Sciatic nerve (tissue), 2 donors: ENCODE data around the gene CHRM4. TPM values are rescaled to one million over a fixed set of nuclear protein-coding genes. Genes with fewer than 3 reads are reported as not detected.

Experiments used
- ATAC-seq: fragments of 200-7000 bp; cut with Tn5 transposase; one replicate; pipeline ENCODE4 v1.9.1; 2020; ENCODE audit warnings: mild to moderate bottlenecking, moderate library complexity
- DNase-seq: peaks from one replicate; pipeline ENCODE4 v3.0.0-alpha.2; 2020; ENCODE audit warnings: low spot score
- intact Hi-C: fragments of 100-400 bp; cut with DNase I; formaldehyde crosslinking; loops from one replicate; pipeline ENCODE4 v1.14.2; 2022
- total RNA-seq: library from RNA; stranded (reverse); fragmentation: NEBNext Ultra II Directional; extraction: Animal tissue kit (Norgen Biotek cat#: 25700); gene quantifications from one replicate; pipeline ENCODE4 v1.2.1, GENCODE V29; 2021
- donor health status: DM: no; HTN: no; CAD: no.
- donor health status: DM: no; HTN: no; CAD: no.

CHRM4 gene
- total RNA-seq, 1 donor from 2014 or later = not detected

DNA sequence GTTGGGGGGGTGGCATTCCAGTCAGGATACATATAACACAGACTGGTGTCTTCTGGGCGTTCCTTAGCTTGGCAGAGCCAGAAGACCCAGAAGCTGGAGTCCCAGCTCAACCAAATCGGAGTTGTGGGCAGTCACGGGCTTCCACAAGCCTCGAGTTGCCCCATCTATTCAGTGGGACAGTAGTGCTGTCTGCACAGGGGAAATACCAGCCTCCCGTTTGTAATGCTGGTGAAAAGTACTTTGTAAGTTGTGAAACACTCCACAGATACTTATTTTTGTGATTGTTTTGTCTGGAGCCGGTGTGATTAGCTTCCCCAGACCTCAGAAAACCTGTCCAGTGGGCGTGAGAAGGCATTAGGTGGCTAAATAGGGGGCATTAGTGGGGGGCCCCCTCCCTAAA, 30.7 kb downstream of the CHRM4 start:
- DNase-seq = no peak
- no peak for ATAC-seq
- intact Hi-C loops = no loop called here

GRCh38 chr11:46359953-46360352, 31.6 kb downstream of the CHRM4 start:
- no peak for ATAC-seq
- no peak for DNase-seq
- intact Hi-C loops = loop anchor here (10.0 kb wide), 1 partner anchor 1005 kb away; no protein-coding TSS in a partner anchor

DNA sequence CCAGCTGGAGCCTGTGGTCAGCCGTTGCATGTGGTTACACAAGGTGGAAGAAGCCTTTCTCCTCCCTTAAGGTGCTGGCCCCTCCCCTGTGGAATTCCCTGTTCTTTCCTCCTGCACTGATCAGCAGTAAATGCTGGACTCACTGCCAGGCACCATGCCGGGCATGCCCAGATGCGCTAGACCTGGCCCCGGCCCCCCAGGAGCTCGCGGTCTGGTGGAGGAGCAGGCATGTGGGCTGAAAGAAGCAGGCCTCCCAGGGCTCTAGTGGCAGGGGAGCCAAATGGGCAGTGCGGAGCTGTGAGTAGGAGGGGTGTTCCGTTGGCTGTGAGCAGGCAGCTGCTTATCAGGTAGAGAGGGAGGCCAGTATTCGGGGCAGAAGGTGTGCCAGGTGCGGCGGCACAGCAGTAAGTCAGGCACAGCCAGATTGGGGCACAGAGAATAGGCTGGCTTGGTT, 34.1 kb downstream of the CHRM4 start:
- DNase-seq (no peak), ATAC-seq (no peak)
- intact Hi-C loops = loop anchor here (10.0 kb wide), 1 partner anchor 1007 kb away; no protein-coding TSS in a partner anchor

DNA sequence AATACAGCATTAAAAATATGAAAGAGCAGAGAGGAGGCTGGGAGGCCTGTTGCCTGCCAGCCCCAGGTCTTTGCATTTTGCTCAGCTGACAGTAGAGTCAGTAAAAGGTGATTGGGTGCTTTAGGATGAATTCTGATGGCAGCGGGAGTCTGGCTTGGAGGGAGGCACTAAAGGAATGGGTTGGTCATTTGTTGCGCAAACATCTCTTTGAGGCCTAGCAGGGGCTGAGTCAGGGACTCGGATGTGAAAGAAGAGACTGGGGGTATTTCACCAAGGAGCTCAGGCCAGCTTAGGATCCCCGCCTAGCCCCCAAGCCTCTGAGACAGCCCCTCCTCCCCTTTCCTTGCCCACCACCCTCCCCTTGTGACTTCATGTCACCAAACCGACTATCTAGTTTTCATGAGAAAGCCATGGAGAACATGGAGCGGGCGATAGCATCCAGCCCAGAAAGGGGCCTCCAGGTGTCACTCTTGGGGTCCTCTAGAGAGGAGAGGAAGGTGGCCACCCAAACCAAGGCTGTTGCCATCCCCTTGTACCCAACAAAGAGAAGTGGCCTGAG, 34.6 kb downstream of the CHRM4 start:
- ATAC-seq = no peak
- intact Hi-C loops = loop anchor here (10.0 kb wide), 1 partner anchor 1008 kb away; no protein-coding TSS in a partner anchor
- DNase-seq = no peak

- DNase-seq (no peak), ATAC-seq (no peak)
- intact Hi-C loops = loop anchor here (5.0 to 10.0 kb wide), 2 partner anchors 739 to 1011 kb away; no protein-coding TSS in a partner anchor
Observed at GRCh38 chr11:46353698-46354097, 37.9 kb downstream of the CHRM4 start.

DNA sequence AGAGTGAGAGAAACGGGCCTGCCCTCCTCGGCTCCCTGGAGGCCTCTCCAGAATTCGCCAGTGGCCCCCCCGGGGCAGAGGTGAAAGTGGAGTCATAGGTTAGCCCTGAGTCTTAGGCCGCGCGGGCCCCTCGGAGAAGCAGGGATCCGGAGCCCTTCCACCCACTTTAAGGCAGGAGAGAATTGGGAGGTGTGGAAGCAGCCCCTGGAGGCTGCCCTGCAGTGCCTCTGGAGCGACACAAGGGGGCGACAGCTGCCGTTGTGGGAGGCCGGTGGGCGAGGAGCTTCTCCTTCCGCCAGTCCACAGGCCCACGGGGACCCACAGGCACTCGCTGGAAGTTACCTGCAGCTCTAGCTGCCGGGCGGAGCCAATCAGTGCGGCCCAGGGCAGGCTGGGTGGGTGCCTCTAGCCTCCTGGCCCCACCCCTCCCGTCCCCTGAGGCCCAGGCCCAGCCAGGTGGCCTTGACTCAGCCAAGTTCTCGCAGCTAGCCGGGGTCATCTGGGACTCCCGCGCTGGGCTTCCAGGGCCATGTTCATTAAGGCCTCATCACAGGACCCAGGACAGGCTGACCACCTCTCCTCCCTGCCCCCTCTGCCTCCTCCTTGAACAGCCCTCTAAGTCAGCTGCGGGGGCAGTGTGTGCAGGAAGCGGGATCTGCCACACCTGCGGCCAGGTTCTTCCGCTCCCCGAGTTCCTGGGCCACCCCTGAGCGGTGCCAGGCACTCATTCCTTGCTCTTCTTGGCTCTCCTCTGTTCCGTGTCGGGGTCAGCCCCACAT, 39.3 kb downstream of the CHRM4 start:
- intact Hi-C loops = loop anchor here (5.0 to 10.0 kb wide), 2 partner anchors 740 to 1013 kb away; no protein-coding TSS in a partner anchor
- ATAC-seq (peak; percentile 44), DNase-seq (no peak)

DNA sequence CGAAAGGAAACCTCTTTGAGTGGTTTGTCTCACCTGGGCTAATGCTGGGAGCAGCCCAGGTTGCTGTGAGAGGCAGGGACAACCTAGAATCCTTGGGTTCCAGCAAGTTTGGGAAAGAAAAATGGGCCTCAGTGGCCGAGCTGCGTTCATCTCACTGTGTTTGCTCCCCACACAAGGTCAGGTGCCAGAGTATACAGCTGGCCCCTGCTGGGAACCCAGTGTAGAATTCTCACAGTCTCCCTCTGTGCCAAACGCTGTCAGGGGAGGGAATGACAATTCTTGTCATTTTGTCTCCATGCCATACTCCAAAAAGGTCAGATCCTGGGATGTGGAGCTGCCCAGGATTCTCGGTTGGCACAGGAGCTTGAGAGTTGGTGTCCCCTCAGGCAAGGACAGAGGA, 40.0 kb downstream of the CHRM4 start:
- intact Hi-C loops = loop anchor here (5.0 to 10.0 kb wide), 2 partner anchors 741 to 1013 kb away; no protein-coding TSS in a partner anchor
- DNase-seq (no peak), ATAC-seq (no peak)

- intact Hi-C loops = loop anchor here (5.0 to 10.0 kb wide), 2 partner anchors 741 to 1014 kb away; no protein-coding TSS in a partner anchor
- DNase-seq = no peak
- no peak for ATAC-seq
Observed at GRCh38 chr11:46351148-46351547, 40.4 kb downstream of the CHRM4 start.

GRCh38 chr11:46350695-46351094, 40.9 kb downstream of the CHRM4 start:
- DNase-seq (no peak), ATAC-seq (no peak)
- intact Hi-C loops = loop anchor here (5.0 to 10.0 kb wide), 2 partner anchors 742 to 1014 kb away; no protein-coding TSS in a partner anchor

DNA sequence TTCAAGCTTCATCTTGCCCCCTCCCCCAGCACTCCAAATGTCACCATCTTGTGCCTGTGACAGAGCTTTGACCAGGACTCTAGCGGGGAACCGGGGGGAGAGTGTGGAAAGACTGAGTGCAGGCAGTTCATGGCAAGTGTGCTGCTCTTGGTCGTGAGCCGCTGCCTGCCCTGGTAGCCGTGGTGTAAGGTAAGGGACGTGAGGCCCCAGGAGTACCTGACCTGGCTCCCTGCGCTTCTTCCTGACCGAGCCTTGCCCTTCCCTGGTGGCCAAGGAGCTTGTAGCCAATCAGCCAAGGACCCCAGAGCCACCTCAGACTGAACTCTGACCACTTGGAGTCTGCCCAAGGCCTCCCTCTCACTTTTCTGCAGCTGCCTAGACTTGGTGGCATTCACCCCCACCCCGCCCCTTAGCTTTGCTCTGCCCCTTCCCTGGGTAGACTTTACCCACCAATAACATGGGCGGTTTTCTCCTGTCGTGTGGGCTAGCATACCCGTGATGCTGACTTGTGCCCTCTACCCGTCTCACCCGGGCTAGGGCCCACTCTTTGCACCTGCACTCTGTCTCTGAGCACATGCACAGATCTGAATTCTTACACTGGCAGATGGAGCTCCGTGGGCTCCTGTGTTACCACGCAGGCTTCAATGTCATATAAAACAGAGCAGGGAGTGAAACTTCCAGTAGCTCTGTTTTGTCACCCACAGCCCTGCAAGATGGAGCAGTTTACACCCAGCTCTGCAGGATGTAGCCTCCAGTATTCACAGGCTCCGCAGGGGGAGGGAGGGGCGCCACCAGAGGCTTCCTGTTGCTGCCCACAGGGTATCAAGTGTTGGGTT, 42.8 kb downstream of the CHRM4 start:
- DNase-seq (no peak), ATAC-seq (no peak)
- intact Hi-C loops = no loop called here

- DNase-seq (no peak), ATAC-seq (no peak)
- intact Hi-C loops = no loop called here
Observed at GRCh38 chr11:46347637-46348311, 43.8 kb downstream of the CHRM4 start.

DNA sequence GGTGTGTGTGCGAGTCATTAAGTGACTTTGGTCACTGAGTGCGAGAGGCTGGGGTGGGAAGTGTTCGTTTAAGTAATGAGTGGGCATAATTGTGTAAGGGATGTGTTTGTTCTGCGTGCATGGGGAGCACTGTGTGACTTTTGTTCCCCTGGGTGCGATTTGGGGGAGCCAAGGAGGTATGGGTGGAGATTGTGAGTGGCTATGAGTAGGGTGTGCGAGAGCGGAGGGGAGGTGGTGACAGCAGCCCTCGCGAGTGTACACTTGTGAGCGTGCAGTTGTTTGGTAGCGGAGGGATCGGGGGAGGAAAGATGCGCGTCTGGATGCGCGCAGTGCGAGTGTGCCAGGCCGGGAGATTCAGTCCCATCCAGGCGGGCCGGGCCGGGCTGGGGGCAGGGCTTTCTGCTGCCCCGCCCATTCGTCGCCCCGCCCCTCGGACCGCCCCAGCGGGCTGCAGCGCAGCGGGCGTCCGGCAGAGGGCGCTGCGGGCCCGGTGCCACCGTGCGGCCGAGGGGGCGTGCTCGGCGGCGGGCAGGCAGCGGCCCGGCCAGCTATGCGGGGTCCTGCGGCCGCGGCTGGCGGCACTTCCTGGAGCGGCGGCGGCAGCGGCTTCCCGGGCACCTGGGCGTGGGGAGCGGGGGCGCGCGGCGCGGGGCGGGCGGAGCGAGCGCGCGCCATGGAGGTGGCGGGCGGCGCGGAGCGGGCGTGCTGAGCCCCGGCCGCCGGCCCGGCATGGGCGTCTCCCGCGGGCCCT, 44.5 kb downstream of the CHRM4 start, which contains the start of gene DGKZ:
TSS of gene DGKZ (plus strand) at position 578 of the 751 bp plus-strand sequence. CDS start 197 bp downstream, outside the sequence.
- intact Hi-C loops = no loop called here
- ATAC-seq = peak; percentile 90

GRCh38 chr11:46345881-46346484, 45.6 kb downstream of the CHRM4 start:
- ATAC-seq = peak; percentile 1
- DNase-seq = no peak
- intact Hi-C loops = no loop called here

More for the DNA sequence above, 44.5 kb downstream of the CHRM4 start, which contains the start of gene DGKZ:
- DNase-seq = peak; percentile 89

GRCh38 chr11:46345131-46345597, 46.4 kb downstream of the CHRM4 start:
- no peak for DNase-seq
- intact Hi-C loops = no loop called here
- peak; percentile 38 for ATAC-seq

GRCh38 chr11:46343520-46343919, 48.1 kb downstream of the CHRM4 start:
- intact Hi-C loops = loop anchor here (5.0 kb wide), 1 partner anchor 964 kb away; no protein-coding TSS in a partner anchor
- no peak for ATAC-seq
- no peak for DNase-seq

- ATAC-seq = no peak
- no peak for DNase-seq
- intact Hi-C loops = loop anchor here (5.0 kb wide), 1 partner anchor 965 kb away; no protein-coding TSS in a partner anchor
Observed at GRCh38 chr11:46342239-46342638, 49.3 kb downstream of the CHRM4 start.

GRCh38 chr11:46341454-46341853, 50.1 kb downstream of the CHRM4 start:
- no peak for ATAC-seq
- DNase-seq = no peak
- intact Hi-C loops = loop anchor here (5.0 kb wide), 1 partner anchor 966 kb away; no protein-coding TSS in a partner anchor
